CD14-positive monocyte (primary cell): ENCODE results near the gene C3orf49. TPM values are rescaled to one million over a fixed set of nuclear protein-coding genes. Genes with fewer than 3 reads are reported as not detected.

ENCODE experiments used
- DNase-seq, 3 donors: peaks; one replicate each; pipeline ENCODE4 v3.0.0-alpha.2; 2011 to 2022
- H2AFZ ChIP-seq: 2 replicates; pipeline ENCODE4 v1.6.0; 2012; ENCODE audit warnings: mild to moderate bottlenecking, low read depth, low read length, inconsistent platforms; ENCODE audit not compliant: insufficient read depth, poor library complexity, severe bottlenecking
- H3K27ac ChIP-seq, 2 donors: 1 replicate in 1 of 2; 2 replicates in 1 of 2; pipeline ENCODE4 v1.5.1; 2012 to 2013; ENCODE audit warnings: low read length in 2 of 2, control low read depth in 1 of 2, inconsistent platforms in 1 of 2, low read depth in 1 of 2, mild to moderate bottlenecking in 1 of 2
- H3K27me3 ChIP-seq, 2 donors: one replicate each; pipeline versions ENCODE4 v1.6.0 to v1.6.1; 2011 to 2013; ENCODE audit warnings: low read length in 2 of 2; ENCODE audit not compliant: control insufficient read depth in 2 of 2, insufficient read depth in 2 of 2
- H3K36me3 ChIP-seq, 2 donors: replicated peaks in 1 of 2; 1 replicate in 1 of 2; 2 replicates in 1 of 2; pipeline versions ENCODE4 v1.5.1 to v1.6.1; 2012 to 2013; ENCODE audit warnings: low read length in 2 of 2, control low read depth in 1 of 2, inconsistent platforms in 1 of 2, mild to moderate bottlenecking in 1 of 2; ENCODE audit not compliant: insufficient read depth in 2 of 2, control insufficient read depth in 1 of 2
- H3K4me1 ChIP-seq, 2 donors: 1 replicate in 1 of 2; 2 replicates in 1 of 2; pipeline versions ENCODE4 v1.5.1 to v1.6.1; 2012 to 2013; ENCODE audit warnings: low read length in 2 of 2, control low read depth in 1 of 2, inconsistent platforms in 1 of 2, mild to moderate bottlenecking in 1 of 2, moderate library complexity in 1 of 2; ENCODE audit not compliant: insufficient read depth in 2 of 2, control insufficient read depth in 1 of 2
- H3K4me2 ChIP-seq: replicated peaks from 2 replicates; pipeline ENCODE3; 2012; ENCODE audit warnings: low read length, moderate library complexity, mild to moderate bottlenecking; ENCODE audit not compliant: poor library complexity, severe bottlenecking; ENCODE audit errors: extremely low read depth
- H3K4me3 ChIP-seq, 3 experiments: fragments of 200-600 bp in 1 of 3; sonication (generic) in 1 of 3; replicated peaks in 1 of 3; 1 replicate in 2 of 3; 2 replicates in 1 of 3; pipeline ENCODE4 v1.5.1; 2011 to 2013; ENCODE audit warnings: low read length in 3 of 3, mild to moderate bottlenecking in 3 of 3, control low read depth in 2 of 3, low read depth in 2 of 3, inconsistent platforms in 1 of 3, moderate library complexity in 1 of 3
- H3K79me2 ChIP-seq: 2 replicates; pipeline ENCODE4 v1.6.0; 2012; ENCODE audit warnings: mild to moderate bottlenecking, control low read depth, inconsistent platforms, low read length, moderate library complexity; ENCODE audit not compliant: insufficient read depth
- H3K9ac ChIP-seq: 2 replicates; pipeline ENCODE4 v1.6.0; 2017; ENCODE audit warnings: low read length, mild to moderate bottlenecking; ENCODE audit not compliant: insufficient read depth, poor library complexity, severe bottlenecking
- H3K9me3 ChIP-seq, 2 donors: replicated peaks in 1 of 2; 1 replicate in 1 of 2; 2 replicates in 1 of 2; pipeline versions ENCODE4 v1.5.1 to v1.6.1; 2012 to 2013; ENCODE audit warnings: low read length in 2 of 2, control low read depth in 1 of 2; ENCODE audit not compliant: control insufficient read depth in 1 of 2, insufficient read depth in 1 of 2
- H4K20me1 ChIP-seq: 2 replicates; pipeline ENCODE4 v1.6.0; 2012; ENCODE audit warnings: mild to moderate bottlenecking, low read length, control low read depth, moderate library complexity; ENCODE audit not compliant: insufficient read depth
- H3K27ac Mint-ChIP-seq, 7 donors: one replicate each; pipeline ENCODE4 v1.8.0; 2020; ENCODE audit warnings: mild to moderate bottlenecking in 7 of 7, mixed read lengths in 7 of 7, moderate library complexity in 6 of 7, inconsistent platforms in 2 of 7
- H3K27me3 Mint-ChIP-seq, 3 donors: one replicate each; pipeline ENCODE4 v1.8.0; 2021 to 2022; ENCODE audit warnings: low read depth in 3 of 3, mild to moderate bottlenecking in 3 of 3, mixed read lengths in 3 of 3, moderate library complexity in 3 of 3, inconsistent platforms in 1 of 3
- H3K36me3 Mint-ChIP-seq, 2 donors: one replicate each; pipeline ENCODE4 v1.8.0; 2020; ENCODE audit warnings: mixed read lengths in 2 of 2, inconsistent platforms in 1 of 2, mild to moderate bottlenecking in 1 of 2
- H3K4me1 Mint-ChIP-seq: one replicate; pipeline ENCODE4 v1.8.0; 2020; ENCODE audit warnings: mild to moderate bottlenecking, mixed read lengths
- H3K4me3 Mint-ChIP-seq, 2 donors: one replicate each; pipeline ENCODE4 v1.8.0; 2020; ENCODE audit warnings: mild to moderate bottlenecking in 2 of 2, mixed read lengths in 2 of 2, moderate library complexity in 1 of 2
- H3K9me3 Mint-ChIP-seq, 7 donors: one replicate each; pipeline ENCODE4 v1.8.0; 2020 to 2022; ENCODE audit warnings: mixed read lengths in 7 of 7, mild to moderate bottlenecking in 6 of 7, moderate library complexity in 6 of 7, inconsistent platforms in 2 of 7
- CTCF ChIP-seq: fragments of 200-600 bp; IDR thresholded peaks from one replicate; pipeline ENCODE4 v1.8.0; 2022; ENCODE audit warnings: antibody characterized with exemption, mild to moderate bottlenecking
- WGBS: methylation state at CpG from one replicate; pipeline ENCODE4 v1.1.5; 2013; ENCODE audit warnings: missing lambda C conversion rate; ENCODE audit not compliant: insufficient coverage; 5-methylcytosine and 5-hydroxymethylcytosine counted together
- intact Hi-C, 2 donors: fragments of 100-400 bp; cut with micrococcal nuclease; formaldehyde crosslinking; loops; one replicate each; pipeline versions ENCODE4 v1.15.0 to v1.15.1; 2023
- polyA plus RNA-seq, 3 donors: library from polyadenylated mRNA; depleted of rRNA in 1 of 3; unstranded in 2 of 3; stranded (reverse) in 1 of 3; fragments of 300-500 nt in 2 of 3; fragments of >200 nt in 1 of 3; fragmentation: Illumina TruSeq in 2 of 3; gene quantifications; 1 replicate in 2 of 3; 2 replicates in 1 of 3; pipeline ENCODE4 v1.2.3, GENCODE V29; 2012 to 2021

Gene C3orf49
- polyA plus RNA-seq, 3 donors, result not detected

DNA sequence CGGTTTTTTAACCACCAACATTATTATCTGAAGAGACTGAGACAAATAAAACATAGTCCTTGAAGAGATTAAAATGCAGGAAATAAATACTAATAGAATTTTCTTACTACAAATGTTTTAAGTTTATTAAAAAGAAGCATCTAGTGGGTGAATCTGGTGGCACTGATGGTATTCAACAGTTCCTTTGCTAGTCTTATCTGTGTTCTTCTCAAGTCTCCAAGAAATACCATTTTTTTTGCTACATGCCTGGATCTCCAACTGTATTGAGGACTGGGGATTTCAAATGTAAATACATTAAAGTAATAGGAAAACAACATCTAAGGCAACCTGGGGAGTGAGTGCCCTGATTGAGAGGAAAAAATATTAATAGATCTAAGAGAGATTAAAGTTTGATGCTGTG, 22.6 kb downstream of the C3orf49 start:
- Mint-ChIP-seq H3K4me3 (no peak overlapping the region), H3K9me3 (peaks cover 0 to 9% (median 2%) of the 10 kb centered on the region in 7 donors), H3K27ac (no peak overlapping the region), H3K4me1 (no peaks in the 10 kb centered on the region), H3K36me3 (peaks cover 3 to 8% of the 10 kb centered on the region in 2 donors), H3K27me3 (no peaks in the 10 kb centered on the region)
- intact Hi-C loops, result no loop called here
- H3K36me3 ChIP-seq, result peaks cover 0 to 9% of the 10 kb centered on the region in 2 donors
- no peak overlapping the region for H3K27ac ChIP-seq
- H3K4me3 ChIP-seq, result no peak overlapping the region
- peaks cover 9% of the 10 kb centered on the region for H4K20me1 ChIP-seq
- no peaks in the 10 kb centered on the region for H3K9me3 ChIP-seq
- TF ChIP-seq CTCF, result no peak
- H3K27me3 ChIP-seq, result no peaks in the 10 kb centered on the region
- no peak for DNase-seq
- H3K9ac ChIP-seq, result no peak overlapping the region
- H3K4me2 ChIP-seq, result no peak overlapping the region
- H3K79me2 ChIP-seq, result peaks cover 20% of the 10 kb centered on the region
- no peaks in the 10 kb centered on the region for H3K4me1 ChIP-seq
- no peak overlapping the region for H2AFZ ChIP-seq
- no CpG with 5 or more reads among the region's 1 CpG for WGBS

DNA sequence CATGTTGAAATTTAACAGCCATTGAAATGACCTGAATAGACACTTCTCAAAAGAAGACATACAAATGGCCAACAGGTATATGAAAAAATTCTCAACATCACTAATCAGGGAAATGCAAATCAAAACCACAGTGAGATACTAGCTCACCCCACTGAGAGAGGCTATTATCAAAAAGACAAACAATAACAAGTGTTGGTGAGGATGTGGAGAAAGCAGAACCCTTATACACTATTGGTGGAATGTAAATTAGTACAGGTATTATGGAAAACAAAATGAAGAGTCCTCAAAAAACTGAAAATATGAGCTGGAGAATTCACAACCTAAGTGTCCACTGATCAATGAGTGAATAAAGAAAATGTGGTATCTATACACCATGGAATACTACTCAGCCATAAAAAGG, 23.0 kb downstream of the C3orf49 start:
- no peak for DNase-seq
- Histone ChIP-seq H3K4me1 (no peaks in the 10 kb centered on the region), H3K27me3 (no peaks in the 10 kb centered on the region), H3K9ac (no peak overlapping the region), H3K36me3 (peaks cover 0 to 9% of the 10 kb centered on the region in 2 donors), H3K4me3 (no peak overlapping the region), H3K9me3 (no peaks in the 10 kb centered on the region), H3K27ac (no peak overlapping the region), H4K20me1 (peaks cover 9% of the 10 kb centered on the region), H3K4me2 (no peak overlapping the region), H2AFZ (no peak overlapping the region), H3K79me2 (peaks cover 20% of the 10 kb centered on the region)
- H3K27ac Mint-ChIP-seq, result no peak overlapping the region
- TF ChIP-seq CTCF, result no peak
- intact Hi-C loops, result no loop called here
- peaks cover 0 to 9% (median 2%) of the 10 kb centered on the region in 7 donors for H3K9me3 Mint-ChIP-seq
- H3K4me1 Mint-ChIP-seq, result no peaks in the 10 kb centered on the region
- peaks cover 2 to 7% of the 10 kb centered on the region in 2 donors for H3K36me3 Mint-ChIP-seq
- no peaks in the 10 kb centered on the region for H3K27me3 Mint-ChIP-seq
- no peak overlapping the region for H3K4me3 Mint-ChIP-seq
